ENCODE results near the gene FGF14.

GRCh38 chr13:101727118-101727517, 674.7 kb downstream of the FGF14 start:
- TF ChIP-seq CTCF (IDR thresholded peaks at IDR 0.05) (no peak), POLR2A (IDR thresholded peaks at IDR 0.05) (no peak), POLR2AphosphoS5 (IDR thresholded peaks at IDR 0.05) (no peak)
